Sigmoid colon (tissue), 7 donors: ENCODE measurements around the gene SEC16A. TPM values are rescaled to one million over a fixed set of nuclear protein-coding genes. Genes with fewer than 3 reads are reported as not detected.

Source experiments
- DNase-seq: peaks from one replicate; pipeline ENCODE4 v3.0.0-alpha.2; 2019
- H3K27ac ChIP-seq, 4 donors: fragments of 200-600 bp; sonication (generic); one replicate each; pipeline ENCODE4 v1.5.1; 2016 to 2019; ENCODE audit warnings: mild to moderate bottlenecking in 1 of 4
- H3K27me3 ChIP-seq, 3 donors: fragments of 200-600 bp; sonication (generic); one replicate each; pipeline ENCODE4 v1.5.1; 2019; ENCODE audit warnings: mild to moderate bottlenecking in 1 of 3
- H3K36me3 ChIP-seq, 4 donors: fragments of 200-600 bp; sonication (generic); one replicate each; pipeline ENCODE4 v1.5.1; 2016 to 2019
- H3K4me1 ChIP-seq, 4 donors: fragments of 200-600 bp; sonication (generic); one replicate each; pipeline ENCODE4 v1.5.1; 2017 to 2019
- H3K4me3 ChIP-seq, 4 donors: fragments of 200-600 bp; sonication (generic); one replicate each; pipeline ENCODE4 v1.5.1; 2017 to 2019; ENCODE audit warnings: mild to moderate bottlenecking in 2 of 4, moderate library complexity in 1 of 4
- H3K9me3 ChIP-seq, 4 donors: fragments of 200-600 bp in 3 of 4; sonication (generic) in 3 of 4; one replicate each; pipeline versions ENCODE4 v1.5.1 to v1.6.1; 2013 to 2019
- EP300 ChIP-seq, 4 donors: sonication (generic); formaldehyde crosslinking; IDR thresholded peaks; one replicate each; pipeline ENCODE4 v1.6.1; 2017; ENCODE audit warnings: antibody characterized with exemption in 4 of 4
- POLR2A ChIP-seq, 2 donors: fragments of 450-650 bp; IDR thresholded peaks; one replicate each; pipeline ENCODE4 v1.6.1; 2016; ENCODE audit warnings: antibody characterized with exemption in 2 of 2, mild to moderate bottlenecking in 2 of 2, moderate library complexity in 2 of 2
- POLR2AphosphoS5 ChIP-seq, 4 donors: sonication (generic); formaldehyde crosslinking; IDR thresholded peaks; one replicate each; pipeline ENCODE4 v1.6.1; 2017; ENCODE audit warnings: antibody characterized with exemption in 4 of 4
- WGBS, 2 donors: extraction: QIAGEN DNeasy Blood & Tissue Kit; methylation state at CpG; one replicate each; pipeline ENCODE4 v1.1.7; 2013; 5-methylcytosine and 5-hydroxymethylcytosine counted together
- intact Hi-C: fragments of 100-400 bp; cut with DNase I; formaldehyde crosslinking; loops from one replicate; pipeline ENCODE4 v1.15.1; 2023
- polyA plus RNA-seq, 3 donors: library from polyadenylated mRNA; stranded (reverse); fragments of 200-250 nt; gene quantifications; one replicate each; pipeline ENCODE4 v1.2.3, GENCODE V29; 2013
- total RNA-seq, 4 donors: library from RNA; depleted of rRNA; stranded (reverse); fragments of >200 nt; gene quantifications; one replicate each; pipeline ENCODE4 v1.1.0, GENCODE V29; 2016
- TF ChIP-seq, protein P1 (sequence below), 4 experiments: fragments of 450-650 bp in 3 of 4; fragments of 200-600 bp in 1 of 4; IDR thresholded peaks; one replicate each; pipeline ENCODE4 v1.5.1; 2016 to 2019; ENCODE audit warnings: antibody characterized with exemption in 4 of 4, mild to moderate bottlenecking in 3 of 4, moderate library complexity in 2 of 4
- donor health status: healthy with polysubstance abuse.
- donor health status: Bipolar disorder and iron deficiency.
- donor health status: healthy.

The SEC16A gene
- total and polyA plus RNA-seq, 7 donors, result 22.8 to 57.0 (median 27.5) TPM

DNA sequence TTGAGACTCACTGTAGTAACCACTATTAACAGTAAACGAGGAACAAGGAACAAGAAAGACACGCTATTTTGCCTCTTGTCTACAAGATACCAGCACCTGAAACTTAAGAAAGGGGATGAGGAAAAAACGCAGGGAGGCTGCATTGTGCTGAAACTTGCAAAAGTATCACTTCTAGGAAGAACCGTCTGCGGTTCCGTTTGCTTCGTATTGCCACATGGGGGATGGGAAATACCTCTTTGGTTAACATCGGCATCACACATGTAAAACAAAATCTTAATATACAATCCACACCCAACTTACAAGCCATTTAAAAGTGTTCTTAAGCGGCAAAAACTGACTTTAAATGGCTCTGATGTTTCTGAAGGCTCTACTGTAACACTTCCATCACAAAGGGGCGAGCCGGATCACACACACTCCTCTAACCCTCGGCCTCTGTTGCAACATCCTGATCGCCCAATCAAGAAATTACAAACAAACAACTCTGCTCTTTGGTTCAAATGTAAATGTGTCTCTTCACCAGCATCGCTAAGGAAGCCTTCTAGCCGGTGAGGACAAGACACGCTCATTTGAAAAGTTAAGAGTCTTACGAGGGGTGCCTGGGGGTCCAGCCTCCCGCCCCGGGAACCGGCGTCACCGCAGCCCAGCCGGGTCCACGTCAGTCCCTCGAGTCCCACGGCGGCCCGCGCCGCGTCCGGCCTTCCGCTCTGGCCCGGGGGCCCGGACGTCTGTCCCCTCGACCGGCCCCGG is 621 bp downstream of the SEC16A start:
- intact Hi-C loops, result loop anchor here (5.0 kb wide), 2 partner anchors 70 to 465 kb away; partner anchors contain the start of genes C8G, ENTR1 and PMPCA
- Histone ChIP-seq H3K27me3 (no peaks in the 10 kb centered on the region), H3K36me3 (peaks cover 0 to 4% (median 2%) of the 10 kb centered on the region in 4 donors), H3K4me1 (peaks cover 0 to 25% (median 23%) of the 10 kb centered on the region in 4 donors), H3K27ac (peak overlapping the region; percentile 99 to 100 (median 99)), H3K4me3 (peak overlapping the region; percentile 85 to 98 (median 92)), H3K9me3 (no peaks in the 10 kb centered on the region)
- no peak for TF ChIP-seq EP300 (IDR thresholded peaks at IDR 0.05)
- TF ChIP-seq POLR2AphosphoS5 (IDR thresholded peaks at IDR 0.05), result no peak
- no peak for TF ChIP-seq POLR2A (IDR thresholded peaks at IDR 0.05)
- TF ChIP-seq, protein P1, sequence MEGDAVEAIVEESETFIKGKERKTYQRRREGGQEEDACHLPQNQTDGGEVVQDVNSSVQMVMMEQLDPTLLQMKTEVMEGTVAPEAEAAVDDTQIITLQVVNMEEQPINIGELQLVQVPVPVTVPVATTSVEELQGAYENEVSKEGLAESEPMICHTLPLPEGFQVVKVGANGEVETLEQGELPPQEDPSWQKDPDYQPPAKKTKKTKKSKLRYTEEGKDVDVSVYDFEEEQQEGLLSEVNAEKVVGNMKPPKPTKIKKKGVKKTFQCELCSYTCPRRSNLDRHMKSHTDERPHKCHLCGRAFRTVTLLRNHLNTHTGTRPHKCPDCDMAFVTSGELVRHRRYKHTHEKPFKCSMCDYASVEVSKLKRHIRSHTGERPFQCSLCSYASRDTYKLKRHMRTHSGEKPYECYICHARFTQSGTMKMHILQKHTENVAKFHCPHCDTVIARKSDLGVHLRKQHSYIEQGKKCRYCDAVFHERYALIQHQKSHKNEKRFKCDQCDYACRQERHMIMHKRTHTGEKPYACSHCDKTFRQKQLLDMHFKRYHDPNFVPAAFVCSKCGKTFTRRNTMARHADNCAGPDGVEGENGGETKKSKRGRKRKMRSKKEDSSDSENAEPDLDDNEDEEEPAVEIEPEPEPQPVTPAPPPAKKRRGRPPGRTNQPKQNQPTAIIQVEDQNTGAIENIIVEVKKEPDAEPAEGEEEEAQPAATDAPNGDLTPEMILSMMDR (IDR thresholded peaks at IDR 0.05), result no peak
- DNase-seq, result peak; percentile 79
- 1% methylated on average over 39 of the region's 39 CpGs for WGBS, 2 donors

- Histone ChIP-seq H3K4me3 (peak overlapping the region in 3 of 4 donors; percentile 85 to 98 (median 91)), H3K36me3 (peaks cover 0 to 10% (median 9%) of the 10 kb centered on the region in 4 donors), H3K27ac (peak overlapping the region; percentile 99 to 100 (median 99)), H3K9me3 (no peaks in the 10 kb centered on the region), H3K27me3 (no peaks in the 10 kb centered on the region), H3K4me1 (peaks cover 0 to 25% (median 23%) of the 10 kb centered on the region in 4 donors)
- TF ChIP-seq POLR2A (IDR thresholded peaks at IDR 0.05) (no peak), POLR2AphosphoS5 (IDR thresholded peaks at IDR 0.05) (no peak), EP300 (IDR thresholded peaks at IDR 0.05) (no peak)
- TF ChIP-seq, protein P1 (IDR thresholded peaks at IDR 0.05), result no peak
- intact Hi-C loops, result loop anchor here (5.0 kb wide), 2 partner anchors 69 to 466 kb away; partner anchors contain the start of genes C8G, ENTR1 and PMPCA
- no peak for DNase-seq
- WGBS, 2 donors, result 34 to 68% methylated on average over 5 of the region's 5 CpGs
These were observed 1.3 kb downstream of the SEC16A start for GRCh38 chr9:136481558-136481957.

- Histone ChIP-seq H3K36me3 (peaks cover 8 to 60% (median 45%) of the 10 kb centered on the region in 4 donors), H3K27ac (no peak overlapping the region), H3K4me1 (peaks cover 0 to 5% (median 4%) of the 10 kb centered on the region in 4 donors), H3K27me3 (no peaks in the 10 kb centered on the region), H3K4me3 (no peak overlapping the region), H3K9me3 (no peaks in the 10 kb centered on the region)
- TF ChIP-seq POLR2A (IDR thresholded peaks at IDR 0.05), result no peak
- TF ChIP-seq POLR2AphosphoS5 (IDR thresholded peaks at IDR 0.05), result no peak
- TF ChIP-seq, protein P1 (IDR thresholded peaks at IDR 0.05), result no peak
- TF ChIP-seq EP300 (IDR thresholded peaks at IDR 0.05), result no peak
- no peak for DNase-seq
- intact Hi-C loops, result no loop called here
- WGBS, 2 donors, result 94% methylated on average over 25 of the region's 25 CpGs
These were observed 6.3 kb downstream of the SEC16A start for GRCh38 chr9:136476369-136477150.

GRCh38 chr9:136474974-136475865 is 7.6 kb downstream of the SEC16A start:
- TF ChIP-seq, protein P1 (IDR thresholded peaks at IDR 0.05), result no peak
- TF ChIP-seq POLR2AphosphoS5 (IDR thresholded peaks at IDR 0.05), result no peak
- TF ChIP-seq POLR2A (IDR thresholded peaks at IDR 0.05), result no peak
- TF ChIP-seq EP300 (IDR thresholded peaks at IDR 0.05), result no peak
- Histone ChIP-seq H3K4me3 (no peak overlapping the region), H3K27me3 (no peaks in the 10 kb centered on the region), H3K9me3 (no peaks in the 10 kb centered on the region), H3K4me1 (no peaks in the 10 kb centered on the region), H3K36me3 (peaks cover 21 to 74% (median 58%) of the 10 kb centered on the region in 4 donors), H3K27ac (no peak overlapping the region)
- WGBS, 2 donors, result 94% methylated on average over 34 of the region's 34 CpGs
- intact Hi-C loops, result no loop called here
- no peak for DNase-seq
